Tibial nerve (tissue), 3 donors: ENCODE measurements around the gene CCDC88A.

Source experiments
- POLR2A ChIP-seq, 2 donors: fragments of 450-650 bp; IDR thresholded peaks; one replicate each; pipeline ENCODE4 v1.6.1; 2017; ENCODE audit warnings: antibody characterized with exemption in 2 of 2, mild to moderate bottlenecking in 2 of 2, moderate library complexity in 2 of 2
- TF ChIP-seq, protein P1 (sequence below), 5 experiments: fragments of 200-600 bp in 3 of 5; fragments of 450-650 bp in 2 of 5; sonication (generic) in 3 of 5; IDR thresholded peaks; one replicate each; pipeline ENCODE4 v1.5.1; 2016 to 2019; ENCODE audit warnings: antibody characterized with exemption in 5 of 5, mild to moderate bottlenecking in 3 of 5, moderate library complexity in 2 of 5

GRCh38 chr2:55239656-55240222 lies 179.9 kb downstream of the CCDC88A start:
- TF ChIP-seq, protein P1, sequence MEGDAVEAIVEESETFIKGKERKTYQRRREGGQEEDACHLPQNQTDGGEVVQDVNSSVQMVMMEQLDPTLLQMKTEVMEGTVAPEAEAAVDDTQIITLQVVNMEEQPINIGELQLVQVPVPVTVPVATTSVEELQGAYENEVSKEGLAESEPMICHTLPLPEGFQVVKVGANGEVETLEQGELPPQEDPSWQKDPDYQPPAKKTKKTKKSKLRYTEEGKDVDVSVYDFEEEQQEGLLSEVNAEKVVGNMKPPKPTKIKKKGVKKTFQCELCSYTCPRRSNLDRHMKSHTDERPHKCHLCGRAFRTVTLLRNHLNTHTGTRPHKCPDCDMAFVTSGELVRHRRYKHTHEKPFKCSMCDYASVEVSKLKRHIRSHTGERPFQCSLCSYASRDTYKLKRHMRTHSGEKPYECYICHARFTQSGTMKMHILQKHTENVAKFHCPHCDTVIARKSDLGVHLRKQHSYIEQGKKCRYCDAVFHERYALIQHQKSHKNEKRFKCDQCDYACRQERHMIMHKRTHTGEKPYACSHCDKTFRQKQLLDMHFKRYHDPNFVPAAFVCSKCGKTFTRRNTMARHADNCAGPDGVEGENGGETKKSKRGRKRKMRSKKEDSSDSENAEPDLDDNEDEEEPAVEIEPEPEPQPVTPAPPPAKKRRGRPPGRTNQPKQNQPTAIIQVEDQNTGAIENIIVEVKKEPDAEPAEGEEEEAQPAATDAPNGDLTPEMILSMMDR (IDR thresholded peaks at IDR 0.05): no peak
- no peak for TF ChIP-seq POLR2A (IDR thresholded peaks at IDR 0.05)
